Measurements from ENCODE around the gene TRIP10. TPM values are rescaled to one million over a fixed set of nuclear protein-coding genes. Genes with fewer than 3 reads are reported as not detected.

TRIP10 gene, protein sequence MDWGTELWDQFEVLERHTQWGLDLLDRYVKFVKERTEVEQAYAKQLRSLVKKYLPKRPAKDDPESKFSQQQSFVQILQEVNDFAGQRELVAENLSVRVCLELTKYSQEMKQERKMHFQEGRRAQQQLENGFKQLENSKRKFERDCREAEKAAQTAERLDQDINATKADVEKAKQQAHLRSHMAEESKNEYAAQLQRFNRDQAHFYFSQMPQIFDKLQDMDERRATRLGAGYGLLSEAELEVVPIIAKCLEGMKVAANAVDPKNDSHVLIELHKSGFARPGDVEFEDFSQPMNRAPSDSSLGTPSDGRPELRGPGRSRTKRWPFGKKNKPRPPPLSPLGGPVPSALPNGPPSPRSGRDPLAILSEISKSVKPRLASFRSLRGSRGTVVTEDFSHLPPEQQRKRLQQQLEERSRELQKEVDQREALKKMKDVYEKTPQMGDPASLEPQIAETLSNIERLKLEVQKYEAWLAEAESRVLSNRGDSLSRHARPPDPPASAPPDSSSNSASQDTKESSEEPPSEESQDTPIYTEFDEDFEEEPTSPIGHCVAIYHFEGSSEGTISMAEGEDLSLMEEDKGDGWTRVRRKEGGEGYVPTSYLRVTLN
- 10 to 100 TPM; 10.1 to 10.7 TPM for total RNA-seq

GRCh38 chr19:6739390-6739882 is at the start of gene TRIP10:
Gene TRIP10, plus strand, starts transcription at chr19:6739680. Its CDS starts 82 bp downstream, at chr19:6739762.
- ATAC-seq (ENCODE audit: low read depth) (no peak), DNase-seq (peak; percentile 89)
- H3K27ac Mint-ChIP-seq: peak within 1 kb of the TSS; percentile 100
- H3K9me3 Mint-ChIP-seq: no peaks in the 10 kb centered on the region
- H3K4me3 Mint-ChIP-seq: peak within 1 kb of the TSS; percentile 98
- H3K36me3 Mint-ChIP-seq: peaks cover 7% of the 10 kb centered on the region
- peaks cover 26% of the 10 kb centered on the region for H3K4me1 Mint-ChIP-seq
- POLR2A ChIA-PET: interaction anchor here (1.4 to 4.3 kb wide), 6 partner anchors 32 to 222 kb away, joined by 3 to 23 read pairs (median 14); partner anchors contain the start of gene VAV1
- no peaks in the 10 kb centered on the region for H3K27me3 Mint-ChIP-seq

GRCh38 chr19:6690160-6690885 is 49.2 kb upstream of the TRIP10 start:
- H3K27me3 Mint-ChIP-seq: peaks cover 4% of the 10 kb centered on the region
- no peak for DNase-seq
- no peak overlapping the region for H3K27ac Mint-ChIP-seq
- H3K4me3 Mint-ChIP-seq: no peak overlapping the region
- H3K36me3 Mint-ChIP-seq: peaks cover 2% of the 10 kb centered on the region
- peaks cover 6% of the 10 kb centered on the region for H3K4me1 Mint-ChIP-seq
- ATAC-seq (ENCODE audit: low read depth): no peak
- H3K9me3 Mint-ChIP-seq: peaks cover 8% of the 10 kb centered on the region
- POLR2A ChIA-PET: no interaction called here

- H3K4me3 Mint-ChIP-seq: no peak overlapping the region
- POLR2A ChIA-PET: no interaction called here
- ATAC-seq (ENCODE audit: low read depth) (no peak), DNase-seq (no peak)
- H3K9me3 Mint-ChIP-seq: peaks cover 8% of the 10 kb centered on the region
- peaks cover 6% of the 10 kb centered on the region for H3K4me1 Mint-ChIP-seq
- H3K27ac Mint-ChIP-seq: peak overlapping the region; percentile 43
- peaks cover 2% of the 10 kb centered on the region for H3K36me3 Mint-ChIP-seq
- H3K27me3 Mint-ChIP-seq: peaks cover 4% of the 10 kb centered on the region
These were observed 48.1 kb upstream of the TRIP10 start for GRCh38 chr19:6691342-6691741.

GRCh38 chr19:6692027-6692426 is 47.5 kb upstream of the TRIP10 start:
- peaks cover 8% of the 10 kb centered on the region for H3K9me3 Mint-ChIP-seq
- no peak overlapping the region for H3K27ac Mint-ChIP-seq
- peaks cover 10% of the 10 kb centered on the region for H3K4me1 Mint-ChIP-seq
- DNase-seq (no peak), ATAC-seq (ENCODE audit: low read depth) (no peak)
- peaks cover 2% of the 10 kb centered on the region for H3K36me3 Mint-ChIP-seq
- POLR2A ChIA-PET: no interaction called here
- H3K27me3 Mint-ChIP-seq: peaks cover 4% of the 10 kb centered on the region
- no peak overlapping the region for H3K4me3 Mint-ChIP-seq

DNA sequence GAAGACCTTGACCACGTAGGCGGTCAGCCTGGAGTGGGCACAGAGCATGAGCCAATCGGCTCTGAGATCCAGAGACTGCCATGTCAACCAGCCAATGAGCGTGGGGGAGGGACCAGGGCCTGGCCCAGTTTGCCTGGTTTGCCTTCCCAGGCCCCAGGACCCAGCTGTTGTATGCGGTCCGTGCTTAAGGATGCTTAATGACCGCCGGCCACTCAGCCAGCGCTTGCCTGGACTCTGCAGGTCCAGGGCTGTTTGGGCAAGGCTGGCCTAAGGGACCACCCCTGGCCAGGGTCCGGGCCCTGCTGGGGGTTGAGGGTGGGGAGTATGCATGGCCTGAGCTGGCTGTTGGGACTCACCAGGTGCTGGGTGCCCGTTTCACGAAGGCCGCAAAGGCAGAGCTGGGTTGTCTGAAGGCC is 46.4 kb upstream of the TRIP10 start:
- H3K27me3 Mint-ChIP-seq: peaks cover 5% of the 10 kb centered on the region
- H3K36me3 Mint-ChIP-seq: peaks cover 2% of the 10 kb centered on the region
- POLR2A ChIA-PET: no interaction called here
- H3K4me3 Mint-ChIP-seq: no peak overlapping the region
- ATAC-seq (ENCODE audit: low read depth) (no peak), DNase-seq (no peak)
- peaks cover 8% of the 10 kb centered on the region for H3K9me3 Mint-ChIP-seq
- peaks cover 15% of the 10 kb centered on the region for H3K4me1 Mint-ChIP-seq
- H3K27ac Mint-ChIP-seq: no peak overlapping the region

DNA sequence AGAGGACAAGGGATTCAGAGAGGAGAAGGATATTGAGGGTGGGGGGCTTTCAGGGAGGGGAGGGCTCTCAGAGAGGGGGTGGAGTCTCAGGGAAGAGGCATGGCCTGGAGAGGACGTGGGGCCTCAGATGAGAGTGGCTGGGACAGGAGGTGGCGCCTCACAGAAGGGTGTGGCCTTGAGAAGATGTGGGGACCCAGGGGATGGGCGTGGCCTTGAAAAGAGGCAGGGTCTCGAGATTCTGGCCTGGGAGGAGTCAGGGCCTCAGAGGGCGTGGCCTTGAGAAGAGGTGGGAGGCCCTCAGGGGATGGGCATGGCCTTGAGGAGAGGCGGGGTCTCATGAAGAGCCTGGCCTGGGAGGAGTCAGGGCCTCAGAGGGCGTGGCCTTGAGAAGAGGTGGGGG is 45.8 kb upstream of the TRIP10 start:
- DNase-seq (no peak), ATAC-seq (ENCODE audit: low read depth) (no peak)
- Mint-ChIP-seq H3K27ac (no peak overlapping the region), H3K36me3 (peaks cover 3% of the 10 kb centered on the region), H3K4me1 (peaks cover 13% of the 10 kb centered on the region), H3K27me3 (peaks cover 7% of the 10 kb centered on the region), H3K4me3 (no peak overlapping the region), H3K9me3 (peaks cover 8% of the 10 kb centered on the region)
- POLR2A ChIA-PET: no interaction called here

DNA sequence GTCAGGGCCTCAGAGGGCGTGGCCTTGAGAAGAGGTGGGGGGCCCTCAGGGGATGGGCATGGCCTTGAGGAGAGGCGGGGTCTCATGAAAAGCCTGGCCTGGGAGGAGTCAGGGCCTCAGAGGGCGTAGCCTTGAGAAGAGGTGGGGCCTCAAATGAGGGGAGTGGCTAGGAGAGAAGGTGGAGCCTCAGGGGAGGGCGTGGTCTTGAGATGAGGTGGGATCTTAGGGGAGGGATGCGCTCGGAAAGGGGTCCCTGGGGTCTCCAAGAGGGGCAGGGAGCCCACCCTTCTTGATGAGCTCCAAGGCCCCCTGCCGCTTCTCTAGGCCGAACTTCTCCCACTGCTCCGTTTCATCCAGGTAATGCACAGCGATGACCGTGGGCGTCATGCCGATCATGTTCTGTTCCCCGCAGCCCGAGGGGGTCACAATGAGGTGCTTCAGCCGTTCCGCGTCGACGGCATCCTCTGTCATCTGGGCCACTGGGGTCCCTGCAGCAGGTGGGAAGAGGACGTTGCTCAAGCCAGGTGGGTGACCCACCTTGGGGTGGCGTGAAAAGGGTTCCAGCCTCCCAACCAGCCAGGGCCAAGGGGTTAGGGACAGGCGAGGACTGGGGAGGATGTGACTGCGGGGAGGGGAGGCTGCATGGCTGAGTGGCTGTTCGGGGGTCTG is 45.2 kb upstream of the TRIP10 start:
- no peak for ATAC-seq (ENCODE audit: low read depth)

DNA sequence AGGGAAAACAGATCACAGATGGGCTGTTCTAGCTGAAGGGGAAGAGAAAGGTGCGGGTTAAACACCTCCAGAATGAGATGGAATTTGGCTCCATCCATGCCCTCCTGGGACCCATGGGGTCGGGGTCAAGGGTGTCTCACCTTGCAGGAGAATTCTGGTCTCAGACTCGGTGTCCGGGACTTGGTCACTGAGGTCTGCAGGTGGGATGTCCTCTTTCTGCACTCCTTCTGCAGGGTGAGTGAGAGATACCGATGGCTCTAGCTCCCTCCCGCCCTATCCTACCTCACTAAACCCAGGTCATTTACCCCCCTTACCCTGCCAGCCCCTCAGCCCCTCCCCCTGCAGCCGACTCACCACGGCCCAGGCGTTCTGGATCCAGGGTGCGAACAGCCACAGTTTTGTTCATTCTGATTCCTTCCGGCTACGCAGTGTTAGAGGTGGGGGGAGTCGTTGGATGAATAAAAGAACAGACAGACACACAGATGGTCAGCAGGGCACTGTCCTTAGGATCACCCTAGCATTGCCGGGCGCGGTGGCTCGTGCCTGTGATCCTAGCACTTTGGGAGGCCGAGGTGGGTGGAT is 43.1 kb upstream of the TRIP10 start:
- Mint-ChIP-seq H3K36me3 (peaks cover 2% of the 10 kb centered on the region), H3K27ac (peak overlapping the region; percentile 12), H3K4me1 (peaks cover 12% of the 10 kb centered on the region), H3K27me3 (peaks cover 7% of the 10 kb centered on the region), H3K4me3 (no peak overlapping the region), H3K9me3 (peaks cover 5% of the 10 kb centered on the region)
- POLR2A ChIA-PET: no interaction called here
- DNase-seq (no peak), ATAC-seq (ENCODE audit: low read depth) (no peak)

More for the DNA sequence above, 45.2 kb upstream of the TRIP10 start:
- Mint-ChIP-seq H3K4me3 (no peak overlapping the region), H3K36me3 (peaks cover 2% of the 10 kb centered on the region), H3K27me3 (peaks cover 7% of the 10 kb centered on the region), H3K27ac (no peak overlapping the region), H3K4me1 (peaks cover 12% of the 10 kb centered on the region), H3K9me3 (peaks cover 5% of the 10 kb centered on the region)
- DNase-seq: no peak
- POLR2A ChIA-PET: no interaction called here

DNA sequence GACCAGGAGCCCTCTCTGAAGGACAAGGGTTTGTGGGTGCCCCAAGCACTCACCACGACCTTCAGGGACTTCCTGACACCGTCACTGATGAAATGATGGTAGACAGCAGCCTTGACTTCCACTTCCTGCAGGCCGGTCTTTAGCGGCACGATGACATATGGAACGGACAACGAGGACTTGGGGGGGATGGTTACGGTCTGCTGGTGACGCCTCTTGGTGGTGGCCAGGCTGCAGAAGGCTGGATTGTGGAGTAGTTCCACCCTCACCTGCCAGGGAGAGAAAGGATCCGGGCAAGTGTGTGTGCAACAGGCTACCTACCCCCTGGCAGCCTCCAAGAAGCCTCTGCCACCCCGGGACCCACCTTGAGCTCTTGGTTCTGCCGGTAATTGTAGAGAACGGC is 42.2 kb upstream of the TRIP10 start:
- no peak for DNase-seq
- POLR2A ChIA-PET: interaction anchor here (0.5 to 0.6 kb wide), 2 partner anchors 28 to 159 kb away, joined by 3 to 4 read pairs; no protein-coding TSS in a partner anchor

DNA sequence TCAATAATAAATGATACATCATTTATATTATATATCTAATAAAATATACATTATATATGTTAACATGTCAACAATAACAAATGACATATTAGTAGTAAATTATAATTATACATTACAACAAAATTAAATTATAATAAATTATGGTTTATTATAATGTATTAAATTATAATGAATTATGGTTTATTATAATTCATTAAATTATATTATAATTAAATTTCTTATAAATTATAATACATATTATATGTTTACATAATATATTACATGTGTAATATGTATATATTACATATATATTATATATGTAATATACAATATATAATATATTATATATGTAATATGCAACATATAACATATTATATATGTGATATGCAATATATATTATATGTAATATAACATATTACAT is 39.5 kb upstream of the TRIP10 start:
- Mint-ChIP-seq H3K9me3 (peaks cover 5% of the 10 kb centered on the region), H3K27me3 (peaks cover 12% of the 10 kb centered on the region), H3K36me3 (peaks cover 2% of the 10 kb centered on the region), H3K27ac (no peak overlapping the region), H3K4me3 (no peak overlapping the region), H3K4me1 (peaks cover 9% of the 10 kb centered on the region)
- POLR2A ChIA-PET: no interaction called here
- no peak for DNase-seq
- no peak for ATAC-seq (ENCODE audit: low read depth)

More for the DNA sequence above, 42.2 kb upstream of the TRIP10 start:
- ATAC-seq (ENCODE audit: low read depth): peak; percentile 68
- H3K27ac Mint-ChIP-seq: peak overlapping the region; percentile 56
- H3K4me3 Mint-ChIP-seq: peak overlapping the region; percentile 32
- H3K9me3 Mint-ChIP-seq: peaks cover 5% of the 10 kb centered on the region
- H3K36me3 Mint-ChIP-seq: peaks cover 2% of the 10 kb centered on the region
- H3K27me3 Mint-ChIP-seq: peaks cover 6% of the 10 kb centered on the region
- peaks cover 10% of the 10 kb centered on the region for H3K4me1 Mint-ChIP-seq

DNA sequence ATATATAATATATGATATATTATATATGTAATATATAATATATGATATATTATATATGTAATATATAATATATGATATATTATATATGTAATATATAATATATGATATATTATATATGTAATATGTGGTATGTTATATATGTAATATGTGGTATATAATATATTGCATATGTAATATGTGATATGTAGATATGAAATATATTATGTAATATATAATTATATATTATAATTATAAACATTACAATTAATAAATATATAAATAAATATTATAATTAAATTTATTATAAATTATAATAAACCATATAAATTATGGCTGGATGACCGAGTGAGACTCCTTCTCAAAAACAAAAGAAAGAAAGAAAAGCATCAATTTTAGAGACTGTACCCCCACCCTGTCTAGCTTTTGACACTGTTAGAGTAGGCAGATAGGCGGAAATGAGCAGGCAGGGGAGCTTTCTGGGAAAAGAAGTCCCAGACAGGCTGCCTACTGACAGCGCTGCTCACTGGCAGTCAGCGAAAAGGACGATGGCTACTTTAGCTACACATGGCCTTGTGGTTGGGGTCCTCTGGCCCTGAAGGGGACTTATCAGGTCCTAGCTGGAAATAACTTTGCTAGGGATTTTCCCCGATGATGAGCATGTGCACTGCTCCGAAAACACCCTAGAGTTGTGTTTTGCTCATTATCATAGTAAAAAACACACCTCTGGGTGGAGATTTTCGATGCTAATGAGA is 38.7 kb upstream of the TRIP10 start:
- peaks cover 9% of the 10 kb centered on the region for H3K4me1 Mint-ChIP-seq
- H3K36me3 Mint-ChIP-seq: peaks cover 2% of the 10 kb centered on the region
- no peak overlapping the region for H3K4me3 Mint-ChIP-seq
- peaks cover 11% of the 10 kb centered on the region for H3K27me3 Mint-ChIP-seq
- H3K9me3 Mint-ChIP-seq: peaks cover 5% of the 10 kb centered on the region
- no peak for DNase-seq
- H3K27ac Mint-ChIP-seq: no peak overlapping the region
- POLR2A ChIA-PET: no interaction called here
- ATAC-seq (ENCODE audit: low read depth): no peak

GRCh38 chr19:6705931-6706632 is 33.4 kb upstream of the TRIP10 start:
- Mint-ChIP-seq H3K4me1 (peaks cover 11% of the 10 kb centered on the region), H3K9me3 (no peaks in the 10 kb centered on the region), H3K27me3 (peaks cover 37% of the 10 kb centered on the region), H3K36me3 (no peaks in the 10 kb centered on the region), H3K4me3 (no peak overlapping the region), H3K27ac (no peak overlapping the region)
- DNase-seq: no peak
- ATAC-seq (ENCODE audit: low read depth): no peak
- POLR2A ChIA-PET: no interaction called here

All from activated naive CD8-positive, alpha-beta T cell treated with anti-CD3 and anti-CD28 coated beads, Interleukin-2, amount 10 ng/mL, durations not matched to agents 7 days and 5 days (primary cell).